ENCODE data around the gene PKN2. TPM values are rescaled to one million over a fixed set of nuclear protein-coding genes. Genes with fewer than 3 reads are reported as not detected.
A peak's percentile ranks its signal among the peaks of the same experiment; 100 is the strongest.

PKN2 gene
- total RNA-seq (10 to 100 TPM; 16.7 to 21.2 (median 19.2) TPM), polyA plus RNA-seq (10 to 100 TPM in 1 of 3 donors, 1 to 10 TPM in 2; 6.2 to 15.5 (median 6.9) TPM)
- long read RNA-seq, donor 1, full-length matches to known transcripts = 6 of 10 reads
- long read RNA-seq, donor 1, partial matches to known transcripts = 2 of 10 reads
- long read RNA-seq, donor 1, other reads (novel, unspliced or antisense) = 2 of 10 reads
- long read RNA-seq, donor 2, full-length matches to known transcripts = 8 of 19 reads
- long read RNA-seq, donor 2, partial matches to known transcripts = 5 of 19 reads
- long read RNA-seq, donor 2, other reads (novel, unspliced or antisense) = 6 of 19 reads

- DNase-seq (peak; percentile 98 to 99), ATAC-seq (peak; percentile 98 to 99 (median 99))
- Histone ChIP-seq H3K27ac (peak within 1 kb of the TSS; percentile 94), H3K4me1 (peaks cover 34% of the 10 kb centered on the region), H3K36me3 (ENCODE audit: insufficient read depth in 1 of 2, low read depth in 1 of 2) (no peaks in the 10 kb centered on the region), H3K9me3 (no peaks in the 10 kb centered on the region), H3K27me3 (ENCODE audit: insufficient read depth in 3 of 3, low read length in 2 of 3) (no peaks in the 10 kb centered on the region), H3K4me3 (peak within 1 kb of the TSS; percentile 76)
- TF ChIP-seq CTCF (IDR thresholded peaks at IDR 0.05) = peak; percentile 25
- WGBS, 3 donors = 0% methylated on average over 58 to 66 of the region's 66 CpGs
- intact Hi-C loops (cut with DNase I) = loop anchor here in 1 of 2 donors (10.0 kb wide), 1 partner anchor 211 kb away; the partner anchor contains the start of gene GTF2B
Measured at GRCh38 chr1:88683541-88684481, at the start of gene PKN2. Gene PKN2, plus strand, starts transcription at chr1:88684273. Its CDS starts 308 bp downstream, at chr1:88684581.

- DNase-seq (no peak), ATAC-seq (no peak)
- WGBS, 3 donors = 73 to 86% (median 86%) methylated on average over 1 of the region's 1 CpG
- Histone ChIP-seq H3K27me3 (ENCODE audit: insufficient read depth in 3 of 3, low read length in 2 of 3) (peaks cover 0 to 2% (median 0%) of the 10 kb centered on the region in 3 donors), H3K4me1 (no peaks in the 10 kb centered on the region), H3K9me3 (peaks cover 2% of the 10 kb centered on the region), H3K4me3 (no peak overlapping the region), H3K27ac (no peak overlapping the region), H3K36me3 (ENCODE audit: insufficient read depth in 1 of 2, low read depth in 1 of 2) (no peaks in the 10 kb centered on the region)
- intact Hi-C loops (cut with DNase I) = no loop called here
- no peak for TF ChIP-seq CTCF (IDR thresholded peaks at IDR 0.05)
Measured at GRCh38 chr1:88634538-88634937, 49.5 kb upstream of the PKN2 start.

GRCh38 chr1:88640060-88640459 lies 44.0 kb upstream of the PKN2 start:
- TF ChIP-seq CTCF (IDR thresholded peaks at IDR 0.05) = no peak
- intact Hi-C loops (cut with DNase I) = no loop called here
- peaks cover 2% of the 10 kb centered on the region for H3K9me3 ChIP-seq
- no peak overlapping the region for H3K27ac ChIP-seq
- no peaks in the 10 kb centered on the region for H3K27me3 ChIP-seq (ENCODE audit: insufficient read depth in 3 of 3, low read length in 2 of 3)
- no peak overlapping the region for H3K4me3 ChIP-seq
- ATAC-seq (no peak), DNase-seq (no peak)
- no peaks in the 10 kb centered on the region for H3K4me1 ChIP-seq
- WGBS, 3 donors = 71 to 79% (median 77%) methylated on average over 1 of the region's 1 CpG
- no peaks in the 10 kb centered on the region for H3K36me3 ChIP-seq (ENCODE audit: insufficient read depth in 1 of 2, low read depth in 1 of 2)

GRCh38 chr1:88645886-88646285 lies 38.2 kb upstream of the PKN2 start:
- H3K27ac ChIP-seq = no peak overlapping the region
- H3K4me1 ChIP-seq = no peaks in the 10 kb centered on the region
- H3K4me3 ChIP-seq = no peak overlapping the region
- no peak for ATAC-seq
- H3K36me3 ChIP-seq (ENCODE audit: insufficient read depth in 1 of 2, low read depth in 1 of 2) = no peaks in the 10 kb centered on the region
- no peak for TF ChIP-seq CTCF (IDR thresholded peaks at IDR 0.05)
- no peaks in the 10 kb centered on the region for H3K27me3 ChIP-seq (ENCODE audit: insufficient read depth in 3 of 3, low read length in 2 of 3)
- no peak for DNase-seq
- intact Hi-C loops (cut with DNase I) = no loop called here
- no peaks in the 10 kb centered on the region for H3K9me3 ChIP-seq

All from psoas muscle (tissue), 8 donors.